HG03520 (cell line): Measurements from ENCODE around the gene SART1.
"Not testable (repeated sequence)": the region's sequence is repeated elsewhere in the genome, so short reads cannot be mapped to it uniquely, and the experiment has no call there.

Source experiments
- ATAC-seq: cut with Tn5 transposase; IDR thresholded peaks from one replicate; pipeline ENCODE4 v1.9.1; 2021; ENCODE audit warnings: mild to moderate bottlenecking, moderate library complexity; ENCODE audit not compliant: unreplicated experiment

SART1 gene

DNA sequence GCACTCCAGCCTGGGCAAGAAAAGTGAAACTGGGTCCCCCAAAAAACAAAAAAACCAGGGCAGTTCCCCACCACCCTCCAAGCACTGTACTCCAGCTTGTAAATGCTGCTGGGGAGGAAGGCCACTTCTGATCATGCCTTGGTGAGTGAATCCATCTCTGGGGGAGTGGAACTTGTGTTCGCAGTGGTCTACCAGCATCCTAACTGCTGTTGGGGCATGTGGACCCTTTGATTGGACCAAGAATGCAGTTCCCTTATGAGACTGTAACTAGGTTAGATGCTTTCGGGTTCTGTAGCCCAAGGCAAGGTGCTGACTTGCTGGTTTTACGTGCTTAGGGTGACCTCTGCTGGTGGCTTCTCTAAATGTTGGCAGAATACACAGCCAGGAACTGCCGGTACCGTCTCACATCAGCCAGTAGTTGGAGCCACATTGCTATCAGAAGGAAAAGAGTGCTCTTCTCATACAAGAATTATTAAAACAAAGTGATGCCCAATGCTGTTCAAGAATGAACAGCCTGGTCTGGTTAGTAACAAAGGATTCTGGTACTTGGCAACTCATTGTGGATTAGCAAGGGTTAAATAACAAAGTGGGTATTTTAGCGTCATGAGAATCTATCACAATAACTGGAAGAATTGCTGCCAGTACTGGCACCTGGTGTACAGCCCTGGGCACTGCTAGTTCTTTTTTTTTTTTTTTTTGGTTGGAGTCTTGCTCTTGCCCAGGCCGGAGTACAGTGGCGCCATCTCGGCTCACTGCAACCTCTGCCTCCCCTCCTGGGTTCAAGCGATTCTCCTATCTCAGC lies 27.5 kb downstream of the SART1 start:
- ATAC-seq: peak; percentile 90

DNA sequence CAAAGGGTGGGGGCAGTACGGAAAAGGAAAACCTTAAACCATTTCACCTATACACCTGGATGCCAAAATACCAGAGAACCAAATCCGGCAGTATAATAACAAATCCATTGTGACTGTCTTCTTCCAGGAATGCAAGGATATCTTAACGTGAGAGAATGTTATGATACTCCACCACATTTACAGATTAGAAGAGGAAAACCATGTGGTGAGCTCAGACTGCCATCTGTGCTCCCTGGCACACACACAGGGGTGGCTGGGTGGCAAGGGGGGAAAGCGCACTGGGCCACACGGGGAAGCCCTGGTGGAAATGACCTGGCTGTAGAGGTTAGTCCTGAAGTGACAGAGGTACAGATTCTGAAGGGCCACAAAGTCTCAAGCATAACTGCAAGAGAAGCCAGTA lies 30.5 kb downstream of the SART1 start:
- no peak for ATAC-seq

GRCh38 chr11:65997286-65997685 lies 35.8 kb downstream of the SART1 start:
- no peak for ATAC-seq

- ATAC-seq: peak; percentile 67
These were observed 40.6 kb downstream of the SART1 start, which contains the start of the genes BANF1 and EIF1AD for GRCh38 chr11:66001942-66002647. Gene BANF1, plus strand, starts transcription at chr11:66002503. Its CDS starts 748 bp downstream, at chr11:66003251. Gene EIF1AD, minus strand, starts transcription at chr11:66002157. Its CDS starts 1,768 bp downstream, at chr11:66000389.

DNA sequence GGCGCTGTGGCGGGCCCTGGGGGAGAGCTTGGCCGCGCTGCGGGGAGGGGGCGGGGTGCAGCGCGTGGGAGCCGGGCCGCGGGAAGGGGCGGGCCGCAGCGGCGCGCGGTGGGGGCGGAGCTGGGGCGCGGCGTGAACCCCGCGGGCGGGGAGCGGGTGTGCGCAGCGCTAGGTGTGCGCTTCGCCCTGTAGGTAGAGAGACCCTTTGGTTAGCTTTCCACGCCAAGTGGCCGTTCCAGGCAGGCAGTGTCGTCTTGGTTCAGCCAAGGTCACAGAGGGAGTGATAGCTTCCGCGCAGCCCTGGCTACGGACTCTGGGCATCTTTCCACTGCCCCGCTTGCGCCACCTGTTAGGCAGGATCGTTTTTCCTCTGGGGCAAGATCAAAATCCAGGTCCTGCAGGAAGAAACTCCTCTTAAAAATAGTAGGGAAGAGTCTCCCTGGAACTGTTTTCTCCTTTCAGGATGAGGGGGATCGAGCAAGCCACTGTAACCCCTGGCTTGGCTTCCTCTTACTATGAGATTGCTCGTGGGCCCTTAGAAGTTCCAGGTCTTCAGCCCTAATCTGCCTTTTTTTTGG lies 41.2 kb downstream of the SART1 start:
- ATAC-seq: peak; percentile 38

- ATAC-seq: no peak
These were observed 41.8 kb downstream of the SART1 start for GRCh38 chr11:66003291-66003690.

GRCh38 chr11:66004186-66004585 lies 42.7 kb downstream of the SART1 start:
- no peak for ATAC-seq

DNA sequence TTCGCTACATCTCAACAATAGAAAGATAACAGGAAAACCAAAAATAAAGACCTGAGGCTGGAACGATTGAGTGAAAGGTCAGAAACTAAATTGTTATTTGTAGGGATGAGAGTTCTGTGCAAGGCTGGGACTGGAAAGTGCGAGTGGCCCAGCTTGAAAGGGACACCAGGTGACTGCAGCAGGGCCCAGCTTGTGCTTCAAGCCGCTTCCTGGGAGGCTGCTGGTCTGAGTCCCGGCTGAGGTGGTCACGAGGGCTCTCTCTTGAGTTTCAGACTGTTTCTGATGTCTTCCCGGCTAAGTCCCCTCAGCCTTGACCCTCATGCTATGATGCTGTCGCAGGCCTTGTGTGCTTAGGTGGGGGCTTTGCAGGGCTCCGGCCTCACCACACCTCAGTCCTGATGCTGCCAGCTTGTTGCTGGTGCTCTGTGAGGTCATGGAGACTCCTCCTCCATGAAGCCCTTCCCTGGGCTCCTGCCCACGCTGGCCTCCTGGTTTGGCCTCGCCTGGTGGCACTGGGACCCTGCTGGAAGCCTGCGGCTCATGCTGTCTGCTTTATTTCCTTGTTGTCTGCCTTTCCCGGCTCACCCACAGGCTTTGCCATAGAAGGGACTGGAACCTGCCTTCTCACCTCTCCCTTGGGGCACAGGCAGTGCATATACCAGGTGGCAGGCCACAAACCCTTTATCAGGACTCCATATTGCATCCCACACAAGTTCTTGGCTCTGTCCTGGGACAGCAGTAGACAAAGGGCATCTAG lies 44.8 kb downstream of the SART1 start:
- ATAC-seq: no peak

GRCh38 chr11:66006891-66007176 lies 45.3 kb downstream of the SART1 start:
- no peak for ATAC-seq

DNA sequence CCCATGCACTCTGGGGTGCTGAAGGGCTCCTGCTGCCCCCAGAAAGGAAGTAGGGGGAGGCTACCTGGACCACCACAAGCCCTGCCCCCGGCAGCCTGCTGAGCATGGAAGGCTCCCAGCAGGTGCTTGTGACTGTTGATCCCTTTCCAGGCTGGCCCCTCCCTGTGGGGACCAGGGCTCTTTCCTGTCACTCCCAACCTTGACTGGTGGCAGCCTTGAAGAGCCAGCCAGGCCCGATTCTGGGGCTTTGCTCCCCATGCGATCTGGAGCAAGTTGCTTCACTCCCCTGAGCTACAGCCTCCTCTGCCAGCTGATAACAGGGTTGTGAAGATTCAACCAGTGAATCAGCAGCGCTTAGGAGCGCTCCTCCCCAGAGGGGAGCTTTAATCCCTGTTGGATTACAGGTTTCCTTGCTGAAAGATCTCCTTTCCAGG lies 45.7 kb downstream of the SART1 start:
- no peak for ATAC-seq

DNA sequence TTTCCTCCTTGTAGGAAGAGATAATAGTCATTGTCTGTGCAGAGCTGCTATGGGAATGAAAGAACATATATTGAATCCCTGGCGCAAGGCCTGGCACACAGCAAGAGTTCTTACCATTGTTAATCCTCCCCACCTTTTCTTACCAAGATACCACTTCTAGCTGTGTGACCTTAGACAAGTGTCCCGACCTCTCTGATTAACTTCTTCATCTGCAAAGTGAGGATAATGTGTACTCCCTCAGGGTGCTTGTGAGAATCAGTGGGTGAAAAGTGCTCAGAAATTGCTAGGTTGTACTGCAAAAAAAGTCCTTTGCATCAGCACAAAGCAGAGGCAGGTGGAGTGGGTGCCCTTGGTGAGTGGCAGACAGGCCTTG lies 46.5 kb downstream of the SART1 start:
- no peak for ATAC-seq

DNA sequence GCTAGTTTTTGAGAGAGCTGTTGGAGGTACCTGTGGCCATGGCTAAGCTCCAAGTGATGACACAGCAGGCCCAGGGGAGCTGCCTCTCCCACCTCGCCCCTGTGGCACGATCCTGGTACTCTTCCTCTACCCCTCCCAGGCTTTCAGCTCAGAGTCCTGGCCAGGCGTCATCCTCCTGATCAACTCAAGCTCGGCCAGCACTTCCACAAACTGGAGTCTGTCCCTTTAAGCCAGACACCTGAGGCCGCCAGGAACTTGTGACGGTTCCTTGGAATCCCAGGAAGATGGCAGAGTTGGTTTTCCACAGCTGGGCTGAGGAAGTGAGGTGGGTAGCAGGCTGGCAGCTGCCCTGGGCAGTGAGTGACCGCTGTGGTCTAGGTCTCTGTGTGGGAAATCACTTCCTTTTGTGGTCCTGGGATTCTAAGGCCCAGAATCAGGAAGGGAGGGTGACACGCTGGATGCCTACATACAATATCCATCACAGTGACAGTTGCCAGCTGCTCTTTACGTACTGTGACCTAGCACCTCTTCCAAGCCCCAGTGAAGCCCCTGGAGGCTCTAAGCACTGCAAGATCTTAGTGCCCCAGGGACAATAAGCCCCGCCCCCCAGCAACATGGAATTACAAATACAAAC lies 47.1 kb downstream of the SART1 start:
- no peak for ATAC-seq

DNA sequence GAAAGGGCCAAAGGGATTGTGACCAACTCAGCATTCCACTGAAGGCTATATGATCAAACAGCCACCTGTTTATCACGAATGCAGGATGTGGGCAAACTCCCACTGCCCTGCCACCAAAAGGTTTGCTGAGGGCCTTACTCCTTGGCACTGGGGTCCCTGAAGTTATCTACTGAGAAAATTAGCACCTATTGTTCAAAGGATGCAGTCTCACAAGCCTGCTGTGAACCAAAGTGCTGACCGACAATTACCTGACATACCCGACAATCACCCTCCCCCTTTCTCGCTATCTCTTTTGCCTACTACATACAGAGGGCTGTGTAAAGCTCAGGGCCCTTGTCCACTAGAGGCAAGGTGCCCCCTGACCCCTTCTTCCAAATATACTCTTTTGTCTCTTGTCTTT lies 48.5 kb downstream of the SART1 start:
- not testable (repeated sequence) for ATAC-seq

- ATAC-seq: no peak
These were observed 49.8 kb downstream of the SART1 start for GRCh38 chr11:66011239-66011784.

DNA sequence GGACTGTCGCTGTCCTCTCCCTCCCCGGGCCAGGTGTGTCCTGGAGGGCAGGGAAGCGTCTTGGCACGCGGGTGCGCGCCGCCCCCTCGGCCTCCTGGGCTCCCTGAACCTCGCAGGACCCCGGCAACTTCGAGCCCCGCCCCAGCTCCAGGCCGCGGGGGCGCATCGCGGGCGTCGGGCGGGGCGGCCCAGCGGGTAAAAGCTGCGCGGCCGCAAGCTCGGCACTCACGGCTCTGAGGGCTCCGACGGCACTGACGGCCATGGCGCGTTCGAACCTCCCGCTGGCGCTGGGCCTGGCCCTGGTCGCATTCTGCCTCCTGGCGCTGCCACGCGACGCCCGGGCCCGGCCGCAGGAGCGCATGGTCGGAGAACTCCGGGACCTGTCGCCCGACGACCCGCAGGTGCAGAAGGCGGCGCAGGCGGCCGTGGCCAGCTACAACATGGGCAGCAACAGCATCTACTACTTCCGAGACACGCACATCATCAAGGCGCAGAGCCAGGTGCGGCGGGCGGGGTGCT lies 50.3 kb downstream of the SART1 start, which contains the start of gene CST6:
TSS of gene CST6 (plus strand) at position 224 of the 519 bp plus-strand sequence. CDS start at position 261, 37 bp downstream.
- ATAC-seq: no peak

GRCh38 chr11:66012371-66012945 lies 50.9 kb downstream of the SART1 start:
- ATAC-seq: no peak

- no peak for ATAC-seq
These were observed 51.6 kb downstream of the SART1 start for GRCh38 chr11:66012946-66013761.

- no peak for ATAC-seq
These were observed 52.2 kb downstream of the SART1 start for GRCh38 chr11:66013762-66014100.
